IPS-NIHi7 (cell line): ENCODE data around the gene MRE11.
"Not testable (repeated sequence)": the region's sequence is repeated elsewhere in the genome, so short reads cannot be mapped to it uniquely, and the experiment has no call there.

Source experiments
- DNase-seq: peaks from one replicate; pipeline ENCODE4 v3.0.0; 2012; ENCODE audit warnings: mixed read lengths; ENCODE audit errors: extremely low spot score

The MRE11 gene

DNA sequence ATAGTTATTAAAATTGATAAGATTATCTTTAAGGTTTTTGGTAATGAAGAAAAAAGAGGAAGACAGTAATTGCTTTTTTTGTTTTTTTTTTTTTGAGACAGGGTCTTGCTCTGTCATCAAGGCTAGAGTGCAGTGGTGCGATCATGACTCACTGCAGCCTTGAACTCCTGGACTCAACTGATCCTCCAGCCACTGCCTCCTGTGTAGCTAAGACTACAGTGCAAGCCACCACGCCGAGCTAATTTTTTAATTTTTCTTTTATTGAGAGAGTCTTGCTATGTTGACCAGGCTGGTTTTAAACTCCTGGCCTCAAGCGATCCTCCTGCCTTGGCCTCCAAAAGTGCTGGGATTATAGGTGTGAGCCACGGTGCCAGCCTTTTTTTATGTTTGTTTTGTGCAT lies 12.9 kb upstream of the MRE11 start:
- DNase-seq, result not testable (repeated sequence)

DNA sequence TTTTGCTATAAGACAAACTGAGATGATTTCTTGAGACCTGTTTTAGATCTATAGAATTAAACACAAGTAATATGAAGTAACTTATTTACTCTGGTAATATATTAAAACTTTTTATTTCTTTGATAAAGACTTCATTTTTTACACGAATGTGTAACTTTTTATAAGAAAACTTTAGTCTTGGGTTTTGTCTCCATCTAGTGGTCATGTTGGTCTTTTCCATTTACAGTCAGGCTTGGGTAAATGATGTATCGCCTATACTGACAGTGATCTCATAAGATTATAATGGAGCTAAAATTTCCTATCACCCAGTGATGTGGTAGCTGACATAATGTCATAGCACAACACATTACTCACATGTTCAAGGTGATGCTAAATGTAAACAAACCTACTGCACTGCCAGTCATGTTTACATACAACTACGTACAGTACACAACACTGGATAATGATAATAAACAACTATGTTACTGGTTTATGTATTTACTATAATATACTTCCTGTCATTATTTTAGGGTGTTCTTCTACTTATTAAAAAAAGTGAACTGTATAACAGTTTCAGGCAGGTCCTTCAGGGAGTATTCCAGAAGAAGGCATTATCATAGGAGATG lies 11.1 kb upstream of the MRE11 start:
- DNase-seq, result peak; percentile 26

DNA sequence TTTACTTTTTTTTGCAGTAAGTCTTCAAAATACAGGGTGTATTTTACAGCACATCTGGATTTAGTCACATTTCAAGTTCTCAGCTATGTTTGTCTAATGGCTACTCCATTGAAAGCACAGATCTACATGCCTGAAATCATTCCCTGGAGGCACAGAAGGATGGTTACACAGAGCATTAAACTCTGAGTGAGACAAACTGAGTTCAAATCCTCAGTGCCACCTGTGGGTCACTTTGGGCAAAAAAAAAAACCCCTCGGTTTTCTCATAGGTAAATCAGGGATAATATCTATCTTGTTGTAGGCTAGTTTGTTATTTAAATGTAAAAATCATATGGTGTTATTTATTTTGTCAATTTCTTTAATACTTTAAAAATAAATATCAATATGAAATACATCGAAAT lies 7.9 kb upstream of the MRE11 start:
- DNase-seq, result no peak

DNA sequence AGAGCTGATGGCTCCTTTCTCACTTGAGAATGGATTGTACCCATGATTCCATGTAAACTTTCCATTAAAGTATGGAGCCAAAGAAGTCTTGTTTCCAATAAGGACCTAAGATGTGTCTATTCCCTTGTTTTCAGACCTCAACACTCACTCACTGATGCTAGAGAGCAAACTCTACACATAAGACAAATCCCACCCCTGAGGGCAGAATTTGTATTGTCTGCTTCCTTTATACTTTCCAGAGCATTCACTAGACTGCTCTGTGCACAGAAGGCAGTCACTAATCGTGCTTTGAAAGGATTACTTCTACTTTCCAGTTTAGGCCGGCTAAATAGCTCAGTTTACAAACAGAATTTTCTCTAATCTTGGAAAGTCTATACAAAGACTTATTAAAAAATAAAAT lies 6.5 kb upstream of the MRE11 start:
- no peak for DNase-seq

DNA sequence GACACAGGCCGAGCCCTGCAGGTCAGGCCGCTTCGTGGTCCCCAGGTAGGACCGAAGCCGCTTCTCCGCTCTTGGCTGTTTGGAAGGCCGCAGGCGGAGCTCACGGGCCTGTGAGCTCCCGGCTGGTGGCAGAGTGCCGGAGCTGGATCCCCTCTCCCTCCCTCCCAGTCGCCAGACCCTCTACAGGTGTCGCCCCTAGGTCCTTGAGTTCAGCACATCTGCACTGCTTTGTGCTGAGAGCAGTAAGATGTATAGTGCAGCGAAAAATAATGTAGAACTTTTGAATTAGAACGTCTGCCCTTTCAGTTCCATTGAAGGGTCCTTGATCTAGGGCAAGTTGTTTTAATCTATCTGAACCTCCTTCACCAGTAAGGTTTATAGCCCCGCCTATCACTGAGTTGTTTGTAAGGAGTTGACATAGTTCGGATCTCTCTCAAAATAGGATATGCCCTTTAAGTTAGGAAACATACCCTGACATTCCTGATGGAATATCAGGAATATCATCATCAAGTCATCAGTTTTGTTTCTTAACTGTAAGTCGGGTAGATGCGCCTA lies 559 bp upstream of the MRE11 start:
- DNase-seq, result peak; percentile 62

DNA sequence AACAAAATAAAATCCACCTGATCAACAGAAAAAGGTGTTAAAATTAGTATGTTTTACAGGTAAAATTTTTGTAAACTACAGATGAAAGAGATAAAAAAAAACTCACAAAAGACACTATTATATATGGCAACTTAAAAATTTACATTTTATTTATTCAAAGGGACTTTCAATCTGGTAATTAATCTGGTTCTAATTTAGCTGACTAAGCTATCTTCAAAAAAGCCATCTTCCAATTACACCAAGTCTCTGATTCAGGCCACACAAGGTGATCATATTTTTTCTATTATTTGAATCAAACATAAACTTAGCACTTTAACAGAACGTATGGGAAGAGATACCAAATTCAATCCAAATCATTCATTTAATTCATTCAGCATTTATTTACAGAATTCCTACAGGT lies 7.6 kb downstream of the MRE11 start:
- DNase-seq, result no peak

DNA sequence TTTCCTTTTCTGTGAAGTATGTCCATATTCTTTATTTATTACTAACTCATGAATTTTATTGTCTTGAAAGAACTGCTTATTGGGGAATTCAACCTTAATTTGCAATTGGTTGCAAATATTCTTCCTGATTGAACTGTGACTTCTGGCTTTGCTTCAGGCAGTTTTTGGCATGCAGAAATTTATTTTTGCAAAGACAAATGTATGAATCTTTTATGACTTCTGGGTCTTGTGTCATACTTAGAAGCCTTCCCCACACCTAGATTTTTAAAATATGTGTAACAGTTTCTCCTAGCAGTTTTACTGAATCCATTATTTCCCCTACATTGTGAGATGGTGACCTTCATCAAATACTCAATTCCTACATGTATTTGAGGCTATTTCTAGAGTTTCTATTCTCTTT lies 12.3 kb downstream of the MRE11 start:
- DNase-seq, result no peak

DNA sequence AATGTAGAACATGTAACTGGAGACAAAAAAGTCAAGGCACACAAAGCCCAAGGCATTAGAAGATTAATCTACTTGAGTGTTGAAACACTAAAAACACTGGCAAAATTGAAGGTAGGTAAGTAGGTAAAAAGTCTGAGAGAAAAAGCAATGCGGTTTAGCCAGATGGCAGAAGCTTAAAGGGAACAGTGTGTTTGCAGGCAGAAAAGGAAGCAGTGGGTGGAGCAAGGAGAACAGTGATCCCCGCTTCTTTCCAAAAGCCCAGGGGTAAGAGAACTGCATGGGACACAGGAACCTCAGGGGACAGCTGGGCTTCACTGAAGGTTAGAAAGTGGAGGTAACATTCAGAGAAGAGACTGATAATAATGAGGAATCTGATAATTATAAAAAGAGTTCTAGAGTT lies 16.0 kb downstream of the MRE11 start:
- no peak for DNase-seq

DNA sequence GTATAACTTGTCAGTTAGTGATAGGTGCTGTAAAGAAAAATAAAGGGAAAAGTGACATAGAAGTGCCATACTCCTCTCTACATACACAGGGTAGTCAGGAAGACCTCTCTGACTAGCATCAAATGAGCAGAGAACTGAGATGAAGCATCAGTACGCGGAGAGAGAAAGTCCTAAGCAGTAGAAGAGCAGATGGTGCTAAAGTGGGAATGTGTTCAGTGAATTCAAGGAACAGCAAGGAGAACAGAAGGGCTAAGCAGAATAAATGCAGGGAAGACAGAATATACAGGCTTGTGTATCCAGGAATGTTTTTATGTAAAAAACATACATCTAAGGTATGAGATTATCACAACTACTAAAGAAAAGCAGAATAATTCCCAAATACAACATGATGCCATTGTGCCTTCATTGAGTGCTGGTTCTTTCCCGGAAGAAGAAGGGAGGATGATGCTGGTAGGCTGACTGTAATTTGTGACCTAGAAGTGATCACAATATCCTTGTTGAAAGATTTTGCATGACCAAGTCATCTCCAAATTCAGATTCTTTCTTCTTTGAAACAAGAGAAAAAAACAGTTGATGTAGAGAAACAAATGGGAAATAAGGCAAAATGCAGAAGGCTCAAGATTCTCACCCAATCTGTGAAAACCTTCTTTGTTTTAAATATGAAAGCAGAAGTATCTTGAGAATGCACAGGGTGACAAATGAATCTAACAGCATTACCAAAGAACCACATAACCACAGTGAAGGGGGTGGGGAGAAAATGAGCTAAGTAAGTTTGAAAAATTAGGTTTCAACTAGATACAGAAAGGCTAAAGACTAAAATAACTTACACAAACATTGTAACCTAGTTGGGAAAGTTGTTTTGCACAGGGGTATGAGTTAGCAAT lies 20.5 kb downstream of the MRE11 start:
- no peak for DNase-seq

DNA sequence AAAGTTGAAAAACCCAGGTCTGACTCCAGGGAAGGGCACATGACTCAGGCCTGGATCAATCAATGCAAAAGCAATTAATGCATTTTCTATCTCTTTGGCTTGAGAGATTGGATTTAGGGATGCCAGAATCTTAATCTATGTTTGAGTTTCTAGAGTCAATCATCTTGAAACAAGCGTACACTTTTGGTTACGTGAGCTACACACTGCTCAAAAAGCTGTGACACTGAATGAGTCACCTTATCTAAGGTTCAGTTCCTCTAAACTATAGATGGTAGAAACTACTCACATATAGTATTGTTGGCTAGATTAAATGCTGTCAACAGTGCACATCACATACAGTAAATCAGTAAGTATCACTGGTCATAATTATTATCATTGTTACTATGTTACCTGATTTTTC lies 24.2 kb downstream of the MRE11 start:
- DNase-seq, result no peak

DNA sequence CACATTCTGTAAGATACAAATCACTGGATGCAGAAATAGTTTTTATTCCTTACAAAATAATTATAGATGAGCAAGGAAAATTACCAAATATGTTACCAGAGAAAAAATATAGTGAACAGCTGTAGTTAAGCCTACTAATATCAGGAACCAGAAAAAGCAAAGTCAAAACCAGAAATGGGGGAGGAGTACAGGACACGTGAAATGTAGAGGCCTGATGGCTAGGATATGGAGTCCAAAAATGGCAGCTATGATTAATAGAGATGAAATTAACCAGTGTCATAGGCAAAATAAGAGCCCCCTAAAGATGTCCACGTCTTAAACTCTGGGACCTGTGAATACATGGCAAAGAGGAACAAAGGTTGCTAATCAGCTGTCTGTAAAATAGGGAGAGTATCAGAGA lies 34.1 kb downstream of the MRE11 start:
- no peak for DNase-seq

DNA sequence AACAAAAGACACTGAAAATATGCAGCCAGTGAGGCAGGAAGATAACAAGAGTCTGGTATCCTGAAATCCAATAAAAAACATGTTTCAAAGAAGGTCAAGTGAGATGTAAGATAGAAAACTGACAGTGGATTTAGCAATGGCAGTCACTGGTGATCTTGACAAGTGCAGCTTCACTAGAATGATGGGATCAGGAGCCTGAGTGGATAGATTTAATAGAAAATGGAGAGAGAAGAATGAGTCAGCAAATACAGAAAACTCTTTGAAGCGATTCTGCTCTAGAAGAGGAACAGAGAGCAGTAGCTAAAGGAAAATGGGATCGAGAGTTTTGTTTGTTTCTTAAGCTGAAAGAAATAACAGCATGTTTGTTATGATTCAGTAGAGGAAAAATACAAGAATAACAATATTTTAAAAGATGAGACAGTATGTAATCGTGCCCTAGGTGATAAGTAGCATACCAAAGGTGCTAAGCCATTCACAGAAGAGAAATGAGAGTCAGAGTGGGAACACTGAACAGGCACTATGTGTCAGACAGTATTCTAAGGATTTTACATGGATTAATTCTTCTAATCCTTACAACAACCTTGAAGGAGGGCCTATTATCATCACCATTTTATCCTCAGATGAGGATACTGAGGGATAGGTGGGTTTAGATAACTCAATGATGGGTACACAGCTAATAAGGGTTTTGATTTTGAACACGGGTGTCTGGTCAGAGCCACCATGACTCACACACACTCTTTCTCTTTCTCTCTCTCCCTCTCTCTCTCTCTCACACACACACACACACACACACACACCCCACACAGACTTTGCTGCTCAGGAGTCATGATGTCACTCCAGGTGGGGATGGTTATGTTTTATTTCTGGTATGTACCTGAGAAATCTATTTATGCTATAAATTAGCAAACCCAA lies 36.3 kb downstream of the MRE11 start:
- no peak for DNase-seq

DNA sequence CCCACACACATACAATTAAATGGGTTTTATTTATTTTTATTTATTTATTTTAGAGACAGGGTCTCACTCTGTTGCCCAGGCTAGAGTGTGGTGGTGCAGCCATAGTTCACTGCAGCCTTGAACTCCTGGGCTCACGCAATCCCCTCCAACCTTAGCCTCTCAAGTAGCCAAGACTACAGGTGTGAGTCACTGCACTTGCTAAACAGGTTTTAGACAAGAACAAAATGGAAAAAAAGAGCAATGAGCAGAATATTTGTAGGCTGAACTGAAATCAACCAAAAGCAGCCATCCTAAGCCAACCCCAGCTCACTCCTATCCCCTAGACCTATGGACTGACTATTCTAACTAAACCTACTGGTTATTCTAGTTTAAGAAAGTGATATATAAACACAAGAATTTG lies 37.8 kb downstream of the MRE11 start:
- DNase-seq, result no peak

DNA sequence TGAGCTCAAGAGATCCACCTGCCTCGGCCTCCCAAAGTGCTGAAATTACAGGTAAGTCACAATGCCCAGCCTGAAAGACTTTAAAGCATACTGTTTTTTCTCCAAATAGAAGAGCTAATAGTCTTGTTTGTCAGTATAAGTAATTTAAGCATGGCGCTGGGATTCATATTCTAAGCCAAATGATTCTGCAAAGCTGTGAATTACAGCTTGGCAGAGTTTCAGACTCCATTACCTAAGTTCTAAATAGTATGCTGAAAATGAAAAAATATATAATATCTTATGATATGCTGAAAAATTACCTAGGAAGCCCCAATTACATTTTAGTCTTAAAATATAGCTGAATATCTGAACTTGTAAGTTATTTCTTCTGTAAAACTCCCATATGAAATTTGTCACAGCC lies 39.3 kb downstream of the MRE11 start:
- no peak for DNase-seq

DNA sequence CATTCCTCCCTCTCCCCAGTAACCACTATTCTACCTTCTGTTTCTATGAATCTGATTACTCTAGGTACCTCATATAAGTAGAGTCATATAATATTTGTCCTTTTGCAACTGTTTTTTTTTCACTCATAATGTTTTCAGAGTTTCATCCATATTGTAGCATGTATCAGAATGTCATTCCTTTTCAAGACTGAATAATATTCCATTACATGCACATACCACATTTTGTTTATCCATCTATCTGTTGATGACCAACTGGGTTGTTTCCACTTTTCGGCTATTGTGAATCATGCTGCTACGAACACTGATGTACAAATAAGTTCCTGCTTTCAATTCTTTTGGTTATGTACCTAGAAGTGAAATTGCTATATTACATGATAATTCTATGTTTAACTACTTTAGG lies 40.7 kb downstream of the MRE11 start:
- no peak for DNase-seq

DNA sequence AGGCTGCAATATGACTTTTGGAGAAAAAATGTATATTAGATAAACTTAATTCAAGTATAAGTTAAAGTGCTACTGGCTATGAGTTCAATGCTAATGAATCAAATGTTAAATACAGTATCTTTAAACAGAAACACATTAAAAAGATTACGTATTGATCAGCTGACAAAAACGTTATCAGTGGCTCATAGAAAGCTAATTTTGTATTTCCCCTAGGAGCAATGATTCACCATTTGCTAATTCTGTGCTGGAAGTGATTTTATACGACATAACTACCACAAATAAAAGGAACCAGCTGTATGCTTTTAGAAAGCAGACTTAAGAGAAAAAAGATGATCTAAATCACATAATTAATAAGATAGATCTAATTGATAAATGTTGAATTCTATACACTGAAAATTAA lies 43.6 kb downstream of the MRE11 start:
- DNase-seq, result no peak

DNA sequence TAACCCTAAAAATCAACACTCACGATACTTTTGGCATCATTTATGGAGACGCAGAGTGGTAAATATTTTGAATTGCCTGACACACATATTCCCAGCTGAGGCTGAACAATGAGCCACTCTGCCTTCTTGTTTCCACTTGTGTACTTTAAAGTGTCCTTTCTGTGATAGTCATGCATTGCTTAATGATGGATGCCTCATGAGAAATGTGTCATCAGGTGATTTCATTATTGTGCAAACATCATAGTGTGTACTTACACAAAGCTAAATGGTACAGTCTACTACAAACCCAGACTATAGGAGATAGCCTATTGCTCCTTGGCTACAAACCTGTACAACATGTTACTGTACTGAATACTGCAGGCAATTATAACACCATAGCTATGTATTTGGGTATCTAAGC lies 44.2 kb downstream of the MRE11 start:
- no peak for DNase-seq

DNA sequence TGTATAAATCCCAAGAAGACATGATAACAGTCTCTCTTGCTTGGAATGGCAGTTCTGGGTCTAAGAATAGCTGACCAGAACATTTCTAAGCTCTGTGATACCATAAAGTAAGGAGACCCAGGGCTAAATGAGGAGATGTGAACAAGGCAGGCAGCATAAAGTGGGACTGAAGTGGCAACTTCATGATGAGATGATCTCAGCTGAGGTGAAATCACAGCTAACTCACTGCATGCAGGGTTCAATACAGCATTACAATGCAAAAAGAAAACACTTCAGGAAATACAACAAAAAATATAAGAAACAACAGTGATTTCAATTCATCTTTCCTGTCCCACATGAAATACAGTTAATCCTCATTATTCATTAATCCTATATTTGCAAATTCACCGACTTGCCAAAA lies 44.6 kb downstream of the MRE11 start:
- DNase-seq, result no peak

DNA sequence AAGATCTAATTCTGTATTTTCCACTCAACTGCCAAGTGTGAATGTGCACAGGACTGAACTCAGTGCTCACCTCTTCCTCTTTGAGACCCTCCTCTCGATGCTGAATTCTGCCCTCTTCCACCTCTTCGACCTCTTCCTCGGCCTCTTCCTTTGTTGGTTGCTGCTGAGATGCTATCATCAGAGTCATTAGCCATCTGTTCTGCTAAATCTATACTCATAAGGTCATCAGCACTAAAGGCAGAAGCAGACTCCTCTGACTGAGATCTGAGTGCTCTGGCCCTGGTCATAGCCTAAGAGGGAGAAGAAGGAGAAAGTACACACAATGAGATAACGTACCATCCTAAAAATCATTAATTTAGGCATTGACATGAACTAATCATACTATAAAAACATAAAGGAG lies 46.5 kb downstream of the MRE11 start:
- DNase-seq, result no peak

DNA sequence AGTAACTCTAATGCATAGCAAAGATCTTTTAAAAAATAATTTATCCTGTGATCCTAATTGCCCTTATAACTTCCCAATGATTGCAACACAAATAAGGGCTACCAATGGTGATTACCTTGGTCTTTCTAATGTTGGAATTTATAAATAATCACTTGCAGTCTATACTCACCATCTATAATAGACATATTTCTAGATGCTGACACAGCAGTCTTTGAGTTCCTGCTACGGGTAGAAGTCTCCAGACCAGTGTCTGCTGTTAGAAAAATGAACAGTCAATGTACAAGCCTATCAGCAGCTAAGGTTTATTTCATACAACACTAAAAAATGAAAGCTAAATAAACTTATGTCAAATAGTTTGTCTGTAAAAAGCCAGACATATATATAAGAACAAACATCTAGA lies 48.0 kb downstream of the MRE11 start:
- DNase-seq, result no peak

DNA sequence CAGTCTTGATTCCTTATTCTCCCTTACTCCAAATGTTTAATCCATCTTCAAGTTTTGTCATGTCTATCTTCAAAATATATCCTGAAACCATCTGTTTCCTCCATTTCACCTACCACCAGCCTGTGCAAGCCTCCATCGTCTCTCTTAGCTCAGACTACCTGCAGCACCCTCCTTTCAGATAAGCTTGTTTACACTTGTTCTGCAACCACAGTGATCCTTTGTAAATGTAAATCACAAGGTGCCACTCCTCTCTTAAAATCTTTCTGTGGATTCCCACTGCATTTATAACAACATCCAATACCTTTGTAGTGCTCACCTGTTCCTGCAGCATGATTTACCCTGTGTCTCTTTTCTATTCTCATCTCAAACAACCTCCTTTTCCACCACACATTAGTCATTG lies 60.6 kb downstream of the MRE11 start:
- DNase-seq, result no peak

DNA sequence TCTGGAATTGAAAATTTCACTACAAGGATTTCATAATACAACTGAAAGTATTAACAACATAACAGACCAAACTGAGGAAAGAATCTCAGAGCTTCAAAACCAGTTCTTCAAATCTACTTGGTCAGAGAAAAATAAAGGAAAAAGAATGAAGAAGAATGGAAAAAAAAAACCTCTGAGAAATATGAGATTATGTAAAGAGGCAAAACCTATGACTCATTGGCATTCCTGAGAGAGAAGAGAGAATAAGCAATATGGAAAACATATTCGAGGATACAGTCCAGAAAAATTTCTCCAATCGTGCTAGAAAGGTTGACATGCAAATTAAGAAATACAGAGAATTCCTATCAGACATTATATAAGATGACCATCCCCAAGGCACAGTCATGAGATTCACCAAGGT lies 69.0 kb downstream of the MRE11 start:
- DNase-seq, result no peak
